Activated CD8-positive, alpha-beta memory T cell treated with anti-CD3 and anti-CD28 coated beads for 1 hour (primary cell): Measurements from ENCODE around the gene PANK2.
"Not testable (repeated sequence)": the region's sequence is repeated elsewhere in the genome, so short reads cannot be mapped to it uniquely, and the experiment has no call there.

ENCODE experiments used
- DNase-seq, 2 donors: peaks; one replicate each; pipeline ENCODE4 v3.0.0-alpha.2; 2020; ENCODE audit warnings: low read depth in 1 of 2; ENCODE audit errors: extremely low read depth in 1 of 2

Gene PANK2

DNA sequence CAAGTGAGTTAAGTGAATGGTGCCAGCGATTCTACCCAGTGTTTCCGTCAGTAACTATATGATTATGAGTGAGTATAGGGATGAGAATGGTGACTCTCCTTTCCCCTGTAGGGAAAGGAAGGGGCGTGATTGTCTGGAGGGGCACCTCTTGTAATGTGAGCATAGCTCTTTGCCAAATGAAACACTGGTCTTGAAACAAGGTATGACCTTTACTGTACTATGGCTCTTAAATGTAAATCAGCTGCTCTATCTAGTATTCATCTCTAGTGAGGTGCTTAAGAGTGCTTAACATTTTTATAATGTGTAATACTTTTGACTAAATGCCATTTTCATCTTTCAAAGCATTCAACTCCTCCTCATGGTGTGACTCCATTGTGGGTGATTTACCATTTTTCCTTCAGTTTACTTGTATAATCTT, 11.0 kb downstream of the PANK2 start:
- DNase-seq, result no peak

DNA sequence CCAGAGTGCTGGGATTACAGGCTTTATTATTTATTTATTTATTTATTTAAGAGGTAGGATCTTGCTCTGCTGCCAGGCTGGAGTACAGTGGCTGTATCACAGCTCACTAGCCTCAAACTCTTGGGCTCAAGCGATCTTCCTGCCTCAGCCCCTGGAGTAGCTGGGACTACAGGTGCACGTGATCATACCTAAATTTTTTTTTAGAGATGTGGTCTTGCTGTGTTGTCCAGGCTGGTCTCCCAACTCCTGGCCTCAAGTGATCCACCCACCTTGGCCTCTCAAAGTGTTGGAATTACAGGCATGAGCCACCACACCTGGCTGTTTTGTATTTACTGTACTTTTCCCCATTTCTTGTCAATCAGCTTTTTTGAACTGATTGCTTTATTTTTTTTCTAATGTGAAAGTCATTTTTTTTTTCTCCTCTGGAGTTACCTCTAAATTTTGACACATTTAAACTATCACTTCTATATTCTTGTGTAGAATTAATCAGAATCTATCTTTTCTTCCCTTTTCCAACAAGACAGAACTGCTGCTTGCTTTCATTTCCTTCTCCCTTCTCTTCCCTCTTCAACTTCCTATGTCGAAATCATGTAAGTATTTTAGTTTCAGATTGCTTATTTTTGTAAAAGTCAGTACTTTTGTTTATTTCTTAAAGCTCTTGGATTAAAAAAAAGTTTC, 12.0 kb downstream of the PANK2 start:
- no peak for DNase-seq

GRCh38 chr20:3901706-3902440, 12.7 kb downstream of the PANK2 start:
- no peak for DNase-seq

GRCh38 chr20:3902446-3902845, 13.3 kb downstream of the PANK2 start:
- DNase-seq, result no peak

DNA sequence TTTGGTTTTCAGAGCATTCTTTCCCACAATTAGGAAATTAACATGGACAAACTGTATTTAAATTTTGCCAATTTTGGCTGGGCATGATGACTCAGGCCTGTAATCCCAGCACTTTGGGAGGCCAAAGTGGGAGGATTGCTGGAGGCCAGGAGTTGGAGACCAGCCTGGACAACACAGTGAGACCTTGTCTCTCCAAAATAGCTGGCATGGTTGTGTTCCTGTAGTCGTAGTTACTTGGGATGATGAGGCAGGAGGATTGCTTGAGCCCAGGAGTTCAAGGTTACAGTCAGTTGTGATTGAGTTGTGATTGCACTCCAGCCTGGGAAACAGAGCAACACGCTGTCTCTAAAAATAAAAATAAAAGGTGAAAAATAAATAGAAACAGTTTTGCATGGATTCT, 15.0 kb downstream of the PANK2 start:
- no peak for DNase-seq

GRCh38 chr20:3904857-3905256, 15.7 kb downstream of the PANK2 start:
- DNase-seq, result no peak

DNA sequence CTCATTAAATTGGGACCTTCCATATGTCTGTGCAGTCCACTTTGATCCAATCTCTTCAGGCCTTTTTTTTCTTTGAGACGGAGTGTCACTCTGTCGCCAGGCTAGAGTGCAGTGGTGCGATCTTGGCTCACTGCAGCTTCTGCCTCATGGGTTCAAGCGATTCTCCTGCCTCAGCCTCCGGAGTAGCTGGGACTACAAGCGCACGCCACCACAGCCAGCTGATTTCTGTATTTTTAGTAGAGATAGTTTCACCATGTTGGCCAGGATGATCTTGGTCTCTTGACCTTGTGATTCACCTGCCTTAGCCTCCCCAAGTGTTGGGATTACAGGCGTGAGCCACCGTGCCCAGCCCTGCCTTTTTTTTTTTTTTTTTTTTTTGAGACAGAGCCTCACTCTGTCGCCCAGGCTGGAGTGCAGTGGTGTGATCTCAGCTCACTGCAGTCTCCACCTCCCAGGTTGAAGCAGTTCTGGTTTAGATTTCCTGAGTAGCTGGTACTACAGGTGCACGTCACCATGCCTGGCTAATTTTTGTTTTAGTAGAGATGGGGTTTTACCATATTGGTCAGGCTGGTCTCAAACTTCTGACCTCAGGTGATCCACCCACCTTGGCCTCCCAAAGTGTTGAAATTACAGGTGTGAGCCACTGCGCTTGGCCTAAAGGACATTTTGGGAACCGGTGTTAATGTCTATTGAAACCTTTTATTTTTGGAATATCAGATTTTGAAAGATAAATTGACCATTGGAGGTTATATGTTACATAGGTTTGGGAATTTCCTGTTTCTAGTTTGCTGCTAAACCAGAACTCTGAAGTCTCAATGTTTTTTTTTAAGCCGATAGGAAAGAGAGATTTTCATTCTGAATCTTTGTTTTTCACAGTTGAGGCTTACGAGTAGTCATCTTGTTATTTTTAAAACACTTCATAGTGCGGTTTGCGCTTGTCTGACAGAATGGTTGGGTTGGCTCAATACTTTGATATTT, 17.8 kb downstream of the PANK2 start:
- DNase-seq, result not testable (repeated sequence)

DNA sequence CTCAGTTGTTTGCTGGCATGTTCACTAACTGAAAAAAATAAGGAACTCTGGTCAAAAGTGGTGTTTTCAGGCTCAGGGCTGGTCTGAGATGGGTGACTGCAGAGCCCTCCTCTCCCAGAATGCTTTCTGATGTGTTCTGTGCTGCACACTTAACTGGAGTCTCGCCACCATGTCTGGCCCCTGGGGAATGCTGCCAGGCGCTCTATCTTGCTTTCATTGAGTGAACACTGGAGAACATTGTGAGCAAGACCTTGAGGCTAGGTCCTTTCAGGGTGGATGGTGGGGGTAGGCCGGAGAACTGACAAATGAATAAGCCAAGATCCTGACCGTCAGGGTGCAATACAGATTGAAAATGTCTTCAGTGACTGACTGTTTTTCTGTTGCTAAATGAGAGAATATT, 19.5 kb downstream of the PANK2 start:
- DNase-seq, result no peak

GRCh38 chr20:3909952-3910366, 20.8 kb downstream of the PANK2 start:
- no peak for DNase-seq

- DNase-seq, result no peak
Measured at GRCh38 chr20:3910853-3911252, 21.7 kb downstream of the PANK2 start.

DNA sequence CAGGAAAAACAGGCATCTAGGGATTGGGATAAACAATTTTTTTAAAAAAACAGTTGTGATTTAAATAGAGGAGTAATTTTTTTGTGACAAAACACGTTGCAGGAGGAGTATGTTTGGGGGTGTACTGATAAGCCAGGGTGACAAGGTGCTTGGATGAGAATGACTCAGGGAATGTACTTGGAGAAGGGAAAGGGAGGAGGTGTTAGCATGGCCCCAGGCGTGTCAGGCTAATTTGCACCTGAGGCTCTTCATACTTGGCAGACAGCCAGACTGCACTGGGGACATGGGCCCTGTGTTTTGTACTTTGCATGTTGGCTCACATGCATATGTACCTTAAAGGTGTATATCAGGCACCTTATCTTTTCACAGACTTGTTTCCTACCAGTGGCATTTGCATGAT, 22.8 kb downstream of the PANK2 start:
- no peak for DNase-seq

GRCh38 chr20:3914446-3914845, 25.3 kb downstream of the PANK2 start:
- DNase-seq, result no peak

GRCh38 chr20:3915691-3916090, 26.5 kb downstream of the PANK2 start:
- DNase-seq, result no peak

DNA sequence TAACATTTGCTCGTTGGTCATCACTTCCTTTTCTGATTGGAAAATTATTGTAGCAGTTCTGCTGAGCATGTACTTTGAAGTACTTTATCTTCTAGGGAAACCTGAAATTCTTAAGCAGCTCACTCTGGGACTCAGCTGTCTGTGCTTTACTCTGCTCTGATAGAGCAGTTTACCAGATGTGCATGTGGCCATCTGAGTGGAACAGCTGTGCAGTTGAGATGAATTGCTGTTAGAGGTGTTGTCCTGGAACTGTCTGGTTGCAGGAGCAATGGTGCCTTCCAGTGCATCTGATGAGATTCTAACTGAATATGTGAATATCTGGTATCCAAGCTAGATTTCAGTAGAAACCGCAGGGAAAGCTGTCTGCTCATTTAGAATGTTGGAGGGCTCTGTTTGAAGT, 27.2 kb downstream of the PANK2 start:
- DNase-seq, result no peak

DNA sequence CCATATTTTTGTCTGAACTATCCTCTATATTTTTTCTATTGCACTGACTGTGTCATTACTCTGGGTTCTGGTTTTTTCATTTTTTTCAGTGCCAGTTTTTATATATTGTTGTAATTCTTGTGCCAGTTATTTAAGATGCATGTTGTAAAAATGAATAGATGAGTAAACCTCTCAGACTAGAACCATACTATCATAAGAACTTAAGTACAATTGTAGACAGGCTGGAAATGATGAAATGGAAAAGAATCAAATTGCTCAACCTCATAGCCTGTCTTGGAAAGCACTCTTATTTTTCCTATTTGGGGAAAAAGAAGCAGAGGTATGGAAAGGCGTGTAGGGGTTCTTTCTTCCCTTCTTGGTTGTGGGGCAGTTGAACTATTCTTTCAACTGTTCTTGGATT, 30.2 kb downstream of the PANK2 start:
- no peak for DNase-seq

DNA sequence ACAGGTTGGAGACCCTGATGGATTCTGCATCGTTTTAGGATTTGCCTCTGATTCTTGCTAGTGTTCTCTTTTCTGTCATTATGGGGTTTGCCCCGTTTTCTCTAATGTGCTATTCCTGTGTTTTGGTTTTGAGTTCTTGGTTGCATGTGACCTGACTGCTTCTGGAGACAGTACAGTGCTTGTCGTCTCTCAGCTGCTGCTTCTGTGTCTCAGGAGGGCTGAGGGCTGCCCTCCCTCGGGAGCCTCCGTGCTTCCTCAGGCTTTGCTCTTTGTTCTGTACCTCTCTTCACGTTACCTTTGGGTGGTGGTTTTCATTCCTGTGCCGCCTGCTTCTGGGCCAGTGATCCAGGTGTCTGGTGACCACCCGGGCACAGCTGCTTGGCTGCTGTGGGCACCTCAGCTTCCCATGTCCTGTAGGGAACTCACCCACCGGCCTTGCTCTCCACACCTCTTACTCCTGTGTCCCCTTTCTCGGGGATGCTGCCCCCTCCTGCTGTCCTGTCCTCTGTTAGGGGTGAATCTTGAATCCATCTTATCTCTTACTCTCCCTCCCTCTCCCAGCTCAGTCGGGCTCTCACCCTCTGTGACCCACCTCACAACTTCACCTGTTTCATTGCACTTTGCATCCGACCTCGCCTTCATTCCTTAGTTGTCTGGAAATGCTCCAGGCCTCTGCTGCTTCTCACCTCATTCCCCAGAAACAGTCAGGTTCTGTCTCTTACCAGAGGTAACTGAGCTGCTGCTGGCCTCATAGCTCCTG, 33.2 kb downstream of the PANK2 start:
- DNase-seq, result no peak

DNA sequence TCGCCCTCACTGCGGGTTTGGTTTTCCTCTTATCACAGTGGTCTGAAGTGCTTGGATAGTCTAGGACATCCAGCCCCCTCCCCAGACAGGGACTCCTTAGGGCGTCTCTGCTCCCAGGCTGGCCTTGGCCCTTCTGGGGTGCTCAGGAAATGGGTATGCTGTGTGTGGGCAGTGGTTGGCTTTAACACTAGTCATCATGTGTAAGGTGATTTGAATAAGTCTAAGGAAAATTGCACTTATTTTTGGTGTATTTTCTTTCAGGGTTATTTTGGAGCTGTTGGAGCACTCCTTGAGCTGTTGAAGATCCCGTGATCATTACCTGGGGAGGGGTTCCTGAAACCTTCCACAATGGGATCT, 33.8 kb downstream of the PANK2 start:
- DNase-seq, result no peak

- no peak for DNase-seq
Measured at GRCh38 chr20:3923818-3924217, 34.6 kb downstream of the PANK2 start.

DNA sequence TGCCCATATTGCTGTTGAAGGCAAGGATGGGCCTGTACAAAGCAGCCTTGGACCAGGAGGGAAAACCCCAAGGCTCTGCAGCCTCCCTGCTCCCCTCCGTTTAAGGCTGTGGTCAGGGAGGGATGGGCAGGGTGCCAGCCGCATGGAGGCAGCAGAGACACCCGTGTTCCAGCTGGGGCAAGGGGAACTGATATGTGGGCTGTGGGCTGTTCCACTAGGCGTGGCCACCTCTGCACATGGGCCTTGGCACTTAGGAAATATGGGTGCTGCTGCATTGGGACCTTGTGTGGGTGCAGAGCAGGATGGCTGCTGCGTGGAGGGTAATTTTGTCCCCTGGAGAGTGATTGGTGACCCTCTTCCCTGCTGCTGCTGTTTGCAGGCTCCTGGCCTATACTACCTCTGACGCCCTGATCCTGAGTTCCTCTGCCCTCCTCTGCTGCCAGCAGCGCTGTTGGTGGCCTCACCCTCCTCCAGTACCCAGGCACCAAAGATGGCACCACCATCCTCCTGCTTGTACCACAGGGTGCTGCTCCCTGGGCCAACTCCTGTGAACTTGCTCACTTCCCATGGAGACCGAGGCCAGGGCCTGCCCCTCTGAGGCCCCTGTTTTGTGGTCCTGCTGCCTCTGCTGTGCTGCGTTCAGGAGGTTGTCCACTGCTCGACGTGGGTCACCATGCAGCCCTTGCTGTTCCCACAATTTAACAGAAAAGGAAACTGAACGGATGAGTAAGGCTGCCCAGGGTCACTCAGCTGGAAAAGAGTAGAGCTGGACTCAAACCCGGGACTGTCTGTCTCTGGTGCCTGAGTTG, 35.3 kb downstream of the PANK2 start:
- no peak for DNase-seq

GRCh38 chr20:3925113-3925695, 36.0 kb downstream of the PANK2 start:
- DNase-seq, result no peak
